ENCODE data around the gene GPATCH8.

GRCh38 chr17:44529864-44530263 lies 26.7 kb upstream of the GPATCH8 start:
- TF ChIP-seq CTCF (IDR thresholded peaks at IDR 0.05) (no peak), POLR2A (IDR thresholded peaks at IDR 0.05) (no peak)
